ENCODE data around the gene GRIN2C. TPM values are rescaled to one million over a fixed set of nuclear protein-coding genes. Genes with fewer than 3 reads are reported as not detected.
"Not testable (repeated sequence)": the region's sequence is repeated elsewhere in the genome, so short reads cannot be mapped to it uniquely, and the experiment has no call there.

The GRIN2C gene
- total RNA-seq, result under 1 TPM in 1 of 2 experiments, not detected in 1; 0.45 TPM

DNA sequence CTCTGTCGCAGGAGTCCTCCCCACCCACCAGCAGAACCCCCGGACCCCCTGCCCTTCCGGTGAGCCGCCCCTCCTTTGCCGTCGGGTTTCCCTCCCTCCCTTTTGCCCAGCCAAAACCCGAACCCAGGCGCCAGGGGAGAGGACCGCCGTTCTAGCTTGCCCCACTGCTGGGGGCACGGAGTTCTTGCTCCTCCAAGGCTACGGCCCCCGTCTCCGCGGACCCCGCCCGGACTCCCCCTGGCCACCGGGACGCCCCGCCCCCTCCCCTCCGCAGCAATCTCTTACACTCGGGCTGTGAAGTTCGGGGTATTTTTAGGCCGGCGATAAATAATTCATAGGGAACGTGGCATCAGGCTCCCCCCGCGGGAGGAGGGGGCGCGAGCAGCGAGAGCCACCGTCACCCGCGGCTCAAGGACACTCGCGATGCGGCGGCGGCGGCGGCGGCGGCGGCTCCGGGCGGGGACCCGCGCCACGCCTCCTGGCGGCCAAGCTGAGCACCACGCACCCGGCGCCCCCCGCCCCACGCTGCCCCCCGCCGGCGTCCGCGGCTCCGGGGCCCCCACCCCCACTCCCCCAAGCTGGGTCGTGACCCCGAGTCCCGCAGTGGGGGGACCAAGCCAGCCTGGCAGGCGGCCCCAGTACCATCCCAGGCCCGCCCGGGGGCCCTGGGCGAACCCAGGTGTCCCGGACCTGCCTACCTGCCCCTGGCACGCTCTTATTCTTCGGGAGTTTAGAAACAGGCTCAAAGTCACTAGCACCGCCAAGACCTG lies at the start of gene GRIN2C:
TSS of gene GRIN2C (minus strand) at position 427 of the 770 bp plus-strand sequence. CDS start 4,793 bp downstream, outside the sequence.
- CTCF ChIA-PET, result interaction anchor here (1.3 to 8.1 kb wide), 4 partner anchors 12 to 114 kb away, joined by 3 to 56 read pairs (median 18); partner anchors contain the start of gene FDXR
- H3K4me3 Mint-ChIP-seq, result no peak within 1 kb of the TSS
- POLR2A ChIA-PET, result interaction anchor here (1.5 to 3.7 kb wide), 3 partner anchors 12 to 68 kb away, joined by 3 to 11 read pairs (median 6); partner anchors contain the start of gene FDXR
- H3K27ac Mint-ChIP-seq, result no peak within 1 kb of the TSS
- peaks cover 14% of the 10 kb centered on the region for H3K4me1 Mint-ChIP-seq
- peaks cover 60% of the 10 kb centered on the region for H3K27me3 Mint-ChIP-seq
- peak; percentile 33 for DNase-seq
- H3K9me3 Mint-ChIP-seq, result no peaks in the 10 kb centered on the region
- peaks cover 3% of the 10 kb centered on the region for H3K36me3 Mint-ChIP-seq (ENCODE audit: low read depth)

GRCh38 chr17:74909097-74909496 lies 49.4 kb upstream of the GRIN2C start:
- POLR2A ChIA-PET; H3K9me3 Mint-ChIP-seq; DNase-seq; H3K27me3 Mint-ChIP-seq; H3K27ac Mint-ChIP-seq; H3K4me3 Mint-ChIP-seq; H3K36me3 Mint-ChIP-seq (ENCODE audit: low read depth); H3K4me1 Mint-ChIP-seq: not testable (repeated sequence)
- CTCF ChIA-PET, result interaction anchor here (0.6 kb wide), 1 partner anchor 65 kb away, joined by 3 read pairs; no protein-coding TSS in a partner anchor

GRCh38 chr17:74907012-74907411 lies 47.3 kb upstream of the GRIN2C start:
- ChIA-PET CTCF (interaction anchor here (1.1 to 1.7 kb wide), 2 partner anchors 54 to 198 kb away, joined by 3 to 5 read pairs; no protein-coding TSS in a partner anchor), POLR2A (interaction anchor here (1.6 kb wide), 1 partner anchor 34 kb away, joined by 4 read pairs; the partner anchor contains the start of gene FDXR)
- H3K36me3 Mint-ChIP-seq (ENCODE audit: low read depth), result no peaks in the 10 kb centered on the region
- H3K27me3 Mint-ChIP-seq, result peaks cover 6% of the 10 kb centered on the region
- no peak for DNase-seq
- H3K9me3 Mint-ChIP-seq, result no peaks in the 10 kb centered on the region
- no peaks in the 10 kb centered on the region for H3K4me1 Mint-ChIP-seq
- no peak overlapping the region for H3K27ac Mint-ChIP-seq
- no peak overlapping the region for H3K4me3 Mint-ChIP-seq

DNA sequence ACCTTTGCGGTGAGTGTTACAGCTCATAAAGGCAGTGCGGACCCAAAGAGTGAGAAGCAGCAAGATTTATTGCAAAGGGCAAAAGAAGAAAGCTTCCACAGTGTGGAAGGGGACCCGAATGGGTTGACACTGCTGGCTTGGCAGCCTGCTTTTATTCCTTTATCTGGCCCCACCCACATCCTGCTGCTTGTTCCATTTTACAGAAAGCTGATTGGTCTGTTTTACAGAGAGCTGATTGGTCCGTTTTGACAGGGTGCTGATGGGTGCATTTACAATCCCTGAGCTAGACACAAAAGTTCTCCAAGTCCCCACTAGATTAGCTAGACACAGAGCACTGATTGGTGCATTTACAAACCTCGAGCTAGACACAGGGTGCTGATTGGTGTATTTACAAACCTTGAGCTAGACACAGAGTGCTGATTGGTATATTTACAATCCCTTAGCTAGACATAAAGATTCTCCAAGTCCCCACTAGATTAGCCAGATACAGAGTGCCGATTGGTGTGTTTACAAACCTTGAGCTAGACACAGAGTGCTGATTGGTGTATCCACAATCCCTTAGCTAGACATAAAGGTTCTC lies 46.6 kb upstream of the GRIN2C start:
- DNase-seq; H3K36me3 Mint-ChIP-seq (ENCODE audit: low read depth); H3K27ac Mint-ChIP-seq; H3K9me3 Mint-ChIP-seq; H3K4me1 Mint-ChIP-seq; H3K4me3 Mint-ChIP-seq; H3K27me3 Mint-ChIP-seq: not testable (repeated sequence)
- POLR2A ChIA-PET, result interaction anchor here (1.6 kb wide), 1 partner anchor 33 kb away, joined by 4 read pairs; the partner anchor contains the start of gene FDXR
- CTCF ChIA-PET, result interaction anchor here (0.6 to 1.7 kb wide), 6 partner anchors 41 to 297 kb away, joined by 3 to 9 read pairs (median 3); no protein-coding TSS in a partner anchor

- Mint-ChIP-seq H3K27me3 (peaks cover 9% of the 10 kb centered on the region), H3K4me1 (no peaks in the 10 kb centered on the region), H3K9me3 (no peaks in the 10 kb centered on the region), H3K4me3 (no peak overlapping the region), H3K27ac (no peak overlapping the region), H3K36me3 (ENCODE audit: low read depth) (no peaks in the 10 kb centered on the region)
- ChIA-PET CTCF (interaction anchor here (1.7 kb wide), 1 partner anchor 53 kb away, joined by 9 read pairs; no protein-coding TSS in a partner anchor), POLR2A (no interaction called here)
- no peak for DNase-seq
Observed at GRCh38 chr17:74904687-74905409, 45.2 kb upstream of the GRIN2C start.

- POLR2A ChIA-PET, result no interaction called here
- Mint-ChIP-seq H3K36me3 (ENCODE audit: low read depth) (no peaks in the 10 kb centered on the region), H3K27me3 (peaks cover 12% of the 10 kb centered on the region), H3K4me3 (no peak overlapping the region), H3K9me3 (no peaks in the 10 kb centered on the region), H3K27ac (no peak overlapping the region), H3K4me1 (no peaks in the 10 kb centered on the region)
- no peak for DNase-seq
- CTCF ChIA-PET, result no interaction called here
Observed at GRCh38 chr17:74903671-74904070, 44.0 kb upstream of the GRIN2C start.

DNA sequence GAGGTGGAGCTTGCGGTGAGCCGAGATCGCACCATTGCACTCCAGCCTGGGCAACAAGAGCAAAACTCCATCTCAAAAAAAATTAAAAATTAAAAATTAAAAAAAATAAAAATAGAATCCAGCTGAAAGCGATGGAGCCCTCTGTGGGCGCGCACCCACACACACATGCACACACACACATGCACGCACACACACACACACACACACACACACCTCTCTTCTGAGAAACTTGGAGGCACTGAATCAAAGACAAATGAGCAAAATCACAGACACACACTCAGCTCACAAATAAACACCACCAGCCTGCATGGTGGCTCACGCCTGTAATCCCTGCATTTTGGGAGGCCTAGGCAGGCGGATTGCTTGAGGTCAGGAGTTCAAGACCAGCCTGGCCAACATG lies 43.3 kb upstream of the GRIN2C start:
- Mint-ChIP-seq H3K4me1 (no peaks in the 10 kb centered on the region), H3K9me3 (no peaks in the 10 kb centered on the region), H3K4me3 (no peak overlapping the region), H3K27me3 (peaks cover 15% of the 10 kb centered on the region), H3K36me3 (ENCODE audit: low read depth) (no peaks in the 10 kb centered on the region), H3K27ac (no peak overlapping the region)
- no peak for DNase-seq
- CTCF ChIA-PET, result no interaction called here
- POLR2A ChIA-PET, result no interaction called here

DNA sequence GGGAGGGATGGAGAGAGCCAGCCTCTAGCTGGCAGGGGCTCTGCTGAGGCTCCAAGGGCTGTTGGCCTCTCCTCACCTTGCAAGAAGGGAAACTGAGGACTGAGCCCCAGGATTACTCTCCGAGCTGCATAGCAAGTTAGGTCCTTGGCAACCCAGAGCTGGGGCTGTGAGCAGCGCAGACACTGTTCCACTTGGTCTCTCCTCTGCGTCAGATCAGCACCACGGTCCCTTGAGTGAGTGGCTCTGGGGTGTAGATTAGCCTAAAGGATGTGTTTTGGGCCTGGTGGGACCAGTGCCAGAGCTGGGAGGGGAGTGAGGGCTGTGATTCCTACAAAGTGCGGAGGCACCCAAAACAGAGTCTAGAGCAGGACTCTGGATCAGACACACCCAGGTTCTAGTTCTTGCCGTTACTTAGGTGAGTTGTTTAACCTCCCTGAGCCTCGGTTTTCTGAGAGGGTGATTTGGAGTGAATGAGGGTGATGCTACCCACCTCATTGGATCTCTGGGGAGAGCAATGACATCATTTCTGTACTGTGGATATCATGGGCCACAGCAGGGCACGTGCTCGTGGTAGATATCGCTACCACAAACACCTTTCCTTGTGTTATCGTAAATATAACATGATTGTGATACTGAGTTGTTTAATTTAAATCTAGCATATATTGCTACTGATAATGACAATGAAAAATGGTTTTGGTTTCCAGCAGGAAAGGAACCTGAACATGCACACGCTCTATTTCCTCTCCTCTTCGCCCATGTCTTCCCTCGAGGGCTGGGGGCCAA lies 41.9 kb upstream of the GRIN2C start:
- H3K27ac Mint-ChIP-seq, result no peak overlapping the region
- H3K36me3 Mint-ChIP-seq (ENCODE audit: low read depth), result no peaks in the 10 kb centered on the region
- ChIA-PET POLR2A (no interaction called here), CTCF (no interaction called here)
- no peak for DNase-seq
- H3K4me3 Mint-ChIP-seq, result no peak overlapping the region
- peaks cover 22% of the 10 kb centered on the region for H3K27me3 Mint-ChIP-seq
- H3K4me1 Mint-ChIP-seq, result no peaks in the 10 kb centered on the region
- no peaks in the 10 kb centered on the region for H3K9me3 Mint-ChIP-seq

- Mint-ChIP-seq H3K4me1 (no peaks in the 10 kb centered on the region), H3K27me3 (peaks cover 34% of the 10 kb centered on the region), H3K9me3 (no peaks in the 10 kb centered on the region), H3K27ac (no peak overlapping the region), H3K4me3 (no peak overlapping the region), H3K36me3 (ENCODE audit: low read depth) (no peaks in the 10 kb centered on the region)
- DNase-seq, result no peak
- ChIA-PET POLR2A (no interaction called here), CTCF (interaction anchor here (1.0 kb wide), 1 partner anchor 24 kb away, joined by 3 read pairs; the partner anchor contains the start of gene OTOP2)
Observed at GRCh38 chr17:74900208-74900607, 40.5 kb upstream of the GRIN2C start.

GRCh38 chr17:74898376-74898946 lies 38.8 kb upstream of the GRIN2C start:
- no peak overlapping the region for H3K4me3 Mint-ChIP-seq
- no peaks in the 10 kb centered on the region for H3K36me3 Mint-ChIP-seq (ENCODE audit: low read depth)
- peaks cover 2% of the 10 kb centered on the region for H3K4me1 Mint-ChIP-seq
- H3K27ac Mint-ChIP-seq, result no peak overlapping the region
- H3K9me3 Mint-ChIP-seq, result no peaks in the 10 kb centered on the region
- no peak for DNase-seq
- POLR2A ChIA-PET, result no interaction called here
- CTCF ChIA-PET, result no interaction called here
- H3K27me3 Mint-ChIP-seq, result peaks cover 46% of the 10 kb centered on the region

GRCh38 chr17:74893936-74894671 lies 34.4 kb upstream of the GRIN2C start:
- ChIA-PET CTCF (no interaction called here), POLR2A (interaction anchor here (1.0 kb wide), 1 partner anchor 21 kb away, joined by 4 read pairs; the partner anchor contains the start of gene FDXR)
- peaks cover 2% of the 10 kb centered on the region for H3K4me1 Mint-ChIP-seq
- H3K4me3 Mint-ChIP-seq, result no peak overlapping the region
- H3K27me3 Mint-ChIP-seq, result peaks cover 57% of the 10 kb centered on the region
- H3K27ac Mint-ChIP-seq, result no peak overlapping the region
- no peak for DNase-seq
- H3K36me3 Mint-ChIP-seq (ENCODE audit: low read depth), result no peaks in the 10 kb centered on the region
- H3K9me3 Mint-ChIP-seq, result no peaks in the 10 kb centered on the region
